Mesenchymal stem cell (in vitro differentiated cells and primary cell): ENCODE results near the gene TJP3.

Experiments used
- DNase-seq: peaks from one replicate; pipeline ENCODE4 v3.0.0-alpha.2; 2013
- H2AFZ ChIP-seq: one replicate; pipeline ENCODE4 v1.6.1; 2013; ENCODE audit warnings: low read depth, mild to moderate bottlenecking, control low read depth, inconsistent platforms, low read length, moderate library complexity
- H2AK5ac ChIP-seq: 2 replicates; pipeline ENCODE4 v1.6.1; 2013; ENCODE audit warnings: low read length, moderate library complexity, mild to moderate bottlenecking, inconsistent platforms; ENCODE audit not compliant: severe bottlenecking
- H2BK120ac ChIP-seq: one replicate; pipeline ENCODE4 v1.6.1; 2013; ENCODE audit warnings: low read depth, mild to moderate bottlenecking, inconsistent platforms, low read length, moderate library complexity
- H2BK12ac ChIP-seq, 2 experiments: one replicate each; pipeline ENCODE4 v1.6.1; 2013; ENCODE audit warnings: inconsistent platforms in 2 of 2, low read length in 2 of 2, mild to moderate bottlenecking in 2 of 2, moderate library complexity in 2 of 2, control low read depth in 1 of 2
- H2BK15ac ChIP-seq: one replicate; pipeline ENCODE4 v1.6.1; 2013; ENCODE audit warnings: mild to moderate bottlenecking, low read depth, inconsistent platforms; ENCODE audit not compliant: poor library complexity, severe bottlenecking
- H2BK5ac ChIP-seq: 2 replicates; pipeline ENCODE4 v1.6.1; 2013; ENCODE audit warnings: low read depth, mild to moderate bottlenecking, low read length, control low read depth, inconsistent platforms; ENCODE audit not compliant: poor library complexity, severe bottlenecking
- H3K14ac ChIP-seq, 2 experiments: one replicate each; pipeline ENCODE4 v1.6.1; 2013; ENCODE audit warnings: inconsistent platforms in 2 of 2, low read length in 2 of 2, control low read depth in 1 of 2, mild to moderate bottlenecking in 1 of 2, moderate library complexity in 1 of 2
- H3K18ac ChIP-seq, 2 experiments: one replicate each; pipeline ENCODE4 v1.6.1; 2013; ENCODE audit warnings: inconsistent platforms in 2 of 2, low read length in 2 of 2, control low read depth in 1 of 2, low read depth in 1 of 2, mild to moderate bottlenecking in 1 of 2
- H3K23ac ChIP-seq, 2 experiments: one replicate each; pipeline ENCODE4 v1.6.1; 2013; ENCODE audit warnings: inconsistent platforms in 2 of 2, low read length in 2 of 2, mild to moderate bottlenecking in 2 of 2, moderate library complexity in 2 of 2, control low read depth in 1 of 2
- H3K27ac ChIP-seq: 2 replicates; pipeline ENCODE4 v1.5.1; 2013; ENCODE audit warnings: mild to moderate bottlenecking, moderate library complexity, low read length, control low read depth, inconsistent platforms; ENCODE audit not compliant: poor library complexity, severe bottlenecking
- H3K27me3 ChIP-seq, 2 experiments: 2 replicates each; pipeline versions ENCODE4 v1.6.1 to v1.7.0; 2013; ENCODE audit warnings: low read length in 2 of 2, mild to moderate bottlenecking in 2 of 2, moderate library complexity in 2 of 2, control low read depth in 1 of 2, inconsistent platforms in 1 of 2; ENCODE audit not compliant: control insufficient read depth in 1 of 2, insufficient read depth in 1 of 2
- H3K36me3 ChIP-seq, 2 experiments: 2 replicates each; pipeline versions ENCODE4 v1.6.1 to v1.7.0; 2013; ENCODE audit warnings: low read length in 2 of 2, control low read depth in 1 of 2, inconsistent platforms in 1 of 2, low read depth in 1 of 2, mild to moderate bottlenecking in 1 of 2; ENCODE audit not compliant: insufficient read depth in 2 of 2, control insufficient read depth in 1 of 2
- H3K4ac ChIP-seq, 2 experiments: one replicate each; pipeline ENCODE4 v1.6.1; 2013; ENCODE audit warnings: inconsistent platforms in 2 of 2, low read length in 2 of 2, mild to moderate bottlenecking in 2 of 2, moderate library complexity in 2 of 2, control low read depth in 1 of 2, low read depth in 1 of 2
- H3K4me1 ChIP-seq: 2 replicates; pipeline ENCODE4 v1.6.1; 2013; ENCODE audit warnings: low read depth, low read length, control low read depth; ENCODE audit not compliant: control insufficient read depth, insufficient read depth
- H3K4me2 ChIP-seq: 2 replicates; pipeline ENCODE4 v1.6.1; 2013; ENCODE audit warnings: low read length, mild to moderate bottlenecking, inconsistent platforms; ENCODE audit not compliant: poor library complexity, severe bottlenecking
- H3K4me3 ChIP-seq, 2 experiments: 2 replicates each; pipeline versions ENCODE4 v1.5.1 to v1.7.0; 2013; ENCODE audit warnings: low read length in 2 of 2, mild to moderate bottlenecking in 2 of 2, control low read depth in 1 of 2, low read depth in 1 of 2; ENCODE audit not compliant: insufficient read depth in 1 of 2
- H3K79me1 ChIP-seq: replicated peaks from 2 replicates; pipeline ENCODE4 v1.6.1; 2013; ENCODE audit warnings: mild to moderate bottlenecking, control low read depth, low read length, inconsistent platforms; ENCODE audit not compliant: poor library complexity, severe bottlenecking
- H3K9ac ChIP-seq: 2 replicates; pipeline ENCODE4 v1.7.0; 2013; ENCODE audit warnings: mild to moderate bottlenecking, low read length, moderate library complexity
- H3K9me3 ChIP-seq: 2 replicates; pipeline ENCODE4 v1.7.0; 2013; ENCODE audit warnings: mild to moderate bottlenecking, low read length; ENCODE audit not compliant: control insufficient read depth
- H4K8ac ChIP-seq: one replicate; pipeline ENCODE4 v1.6.1; 2013; ENCODE audit warnings: inconsistent platforms, mild to moderate bottlenecking, low read length, moderate library complexity
- H4K91ac ChIP-seq: one replicate; pipeline ENCODE4 v1.6.1; 2013; ENCODE audit warnings: mild to moderate bottlenecking, low read length, inconsistent platforms
- WGBS: methylation state at CpG from one replicate; pipeline ENCODE4 v1.1.7; 2013; ENCODE audit warnings: mixed read lengths; 5-methylcytosine and 5-hydroxymethylcytosine counted together

Gene TJP3

DNA sequence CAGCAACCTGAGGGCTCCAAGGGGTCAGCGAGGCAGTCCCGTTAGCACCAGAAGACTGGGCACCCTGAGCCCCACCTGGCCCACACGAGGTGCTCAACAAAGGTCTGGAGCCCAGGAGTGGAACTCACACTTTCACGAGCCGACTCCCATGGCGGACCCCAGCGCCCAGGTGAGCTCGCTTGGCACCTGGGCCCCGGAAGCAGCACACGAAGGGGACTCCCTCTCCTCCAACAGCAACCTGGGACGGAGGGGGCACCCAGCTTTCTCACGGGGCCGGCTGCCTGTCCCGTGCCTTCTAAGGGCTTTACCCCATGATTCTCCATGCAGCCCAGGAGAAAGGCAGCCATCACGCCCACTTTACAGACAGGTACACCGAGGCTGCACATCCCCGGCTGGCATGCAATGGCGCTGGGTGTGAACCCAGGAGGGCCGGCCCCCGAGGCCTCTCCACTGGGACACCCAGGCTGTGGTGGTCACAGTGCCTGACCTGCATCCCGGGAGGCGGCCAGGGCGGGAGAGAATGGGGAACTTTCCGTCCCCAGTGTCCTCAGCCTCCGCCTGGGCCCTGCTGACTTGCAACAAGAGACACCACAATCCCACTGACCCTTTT lies 13.0 kb upstream of the TJP3 start:
- no peak overlapping the region for H4K8ac ChIP-seq
- H3K9ac ChIP-seq, result no peak overlapping the region
- H3K36me3 ChIP-seq, result peaks cover 3 to 72% of the 10 kb centered on the region in 2 experiments
- no peak overlapping the region for H3K23ac ChIP-seq
- no peak overlapping the region for H3K4me3 ChIP-seq
- no peak overlapping the region for H2BK12ac ChIP-seq
- no peak overlapping the region for H2AK5ac ChIP-seq
- no peak overlapping the region for H3K4ac ChIP-seq
- H2BK15ac ChIP-seq, result no peak overlapping the region
- H4K91ac ChIP-seq, result no peak overlapping the region
- no peak overlapping the region for H3K4me2 ChIP-seq
- no peak overlapping the region for H3K14ac ChIP-seq
- H2AFZ ChIP-seq, result no peak overlapping the region
- no peak overlapping the region for H3K18ac ChIP-seq
- H2BK5ac ChIP-seq, result no peak overlapping the region
- H3K27me3 ChIP-seq, result no peaks in the 10 kb centered on the region
- H3K79me1 ChIP-seq, result no peaks in the 10 kb centered on the region
- no peak overlapping the region for H3K27ac ChIP-seq
- H2BK120ac ChIP-seq, result no peak overlapping the region
- peaks cover 53% of the 10 kb centered on the region for H3K4me1 ChIP-seq
- no peak for DNase-seq
- no peaks in the 10 kb centered on the region for H3K9me3 ChIP-seq
- WGBS, result 97% methylated on average over 25 of the region's 25 CpGs

GRCh38 chr19:3695986-3696659 lies 12.1 kb upstream of the TJP3 start:
- no peak overlapping the region for H3K4me3 ChIP-seq
- no peak overlapping the region for H3K9ac ChIP-seq
- peaks cover 0 to 66% of the 10 kb centered on the region in 2 experiments for H3K36me3 ChIP-seq
- H3K27me3 ChIP-seq, result no peaks in the 10 kb centered on the region
- 94% methylated on average over 23 of the region's 23 CpGs for WGBS
- H3K9me3 ChIP-seq, result no peaks in the 10 kb centered on the region
- H2BK12ac ChIP-seq, result no peak overlapping the region
- DNase-seq, result no peak
- no peaks in the 10 kb centered on the region for H3K79me1 ChIP-seq
- H2AK5ac ChIP-seq, result no peak overlapping the region
- H3K4ac ChIP-seq, result no peak overlapping the region
- peaks cover 53% of the 10 kb centered on the region for H3K4me1 ChIP-seq
- no peak overlapping the region for H2BK120ac ChIP-seq
- H3K27ac ChIP-seq, result no peak overlapping the region
- no peak overlapping the region for H3K23ac ChIP-seq
- peak overlapping the region; percentile 31 for H4K91ac ChIP-seq
- H3K14ac ChIP-seq, result no peak overlapping the region
- no peak overlapping the region for H3K18ac ChIP-seq
- H2BK15ac ChIP-seq, result no peak overlapping the region
- no peak overlapping the region for H2AFZ ChIP-seq
- H4K8ac ChIP-seq, result no peak overlapping the region
- H2BK5ac ChIP-seq, result no peak overlapping the region
- no peak overlapping the region for H3K4me2 ChIP-seq

DNA sequence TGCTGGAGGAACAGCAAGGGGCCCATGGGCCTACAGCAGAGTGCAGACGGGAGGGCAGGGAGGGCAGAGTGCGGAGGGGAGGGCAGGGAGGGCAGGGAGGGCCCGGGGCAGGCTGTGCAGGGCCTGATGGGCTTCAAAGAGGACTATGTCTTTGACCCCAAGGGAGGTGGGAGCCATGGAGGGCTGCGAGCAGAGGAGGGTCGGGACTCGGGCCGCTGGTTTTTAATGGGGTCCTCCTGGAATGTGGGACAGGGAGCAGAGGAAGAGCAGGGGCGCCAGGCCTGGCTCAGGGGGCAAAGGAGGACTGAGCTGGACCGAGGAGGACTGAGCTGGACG lies 11.6 kb upstream of the TJP3 start:
- no peak for DNase-seq
- Histone ChIP-seq H2BK12ac (no peak overlapping the region), H3K14ac (peak overlapping the region in 1 of 2 experiments; percentile 56), H3K4me1 (peaks cover 51% of the 10 kb centered on the region), H3K9ac (no peak overlapping the region), H2BK15ac (no peak overlapping the region), H3K4me2 (no peak overlapping the region), H2BK120ac (no peak overlapping the region), H2BK5ac (no peak overlapping the region), H3K4ac (no peak overlapping the region), H3K9me3 (no peaks in the 10 kb centered on the region), H2AFZ (no peak overlapping the region), H4K91ac (no peak overlapping the region), H3K27me3 (no peaks in the 10 kb centered on the region), H3K18ac (no peak overlapping the region), H2AK5ac (no peak overlapping the region), H3K36me3 (peaks cover 0 to 61% of the 10 kb centered on the region in 2 experiments), H3K27ac (no peak overlapping the region), H3K4me3 (no peak overlapping the region), H3K23ac (no peak overlapping the region), H4K8ac (no peak overlapping the region), H3K79me1 (no peaks in the 10 kb centered on the region)
- 97% methylated on average over 10 of the region's 10 CpGs for WGBS

GRCh38 chr19:3697094-3697493 lies 11.1 kb upstream of the TJP3 start:
- no peak overlapping the region for H4K8ac ChIP-seq
- H3K27ac ChIP-seq, result no peak overlapping the region
- H4K91ac ChIP-seq, result no peak overlapping the region
- H3K4me1 ChIP-seq, result peaks cover 47% of the 10 kb centered on the region
- no peak overlapping the region for H3K9ac ChIP-seq
- H3K9me3 ChIP-seq, result no peaks in the 10 kb centered on the region
- H3K4ac ChIP-seq, result no peak overlapping the region
- H2BK120ac ChIP-seq, result no peak overlapping the region
- H3K4me3 ChIP-seq, result no peak overlapping the region
- H2AFZ ChIP-seq, result no peak overlapping the region
- H2BK12ac ChIP-seq, result peak overlapping the region in 1 of 2 experiments; percentile 68
- peak overlapping the region in 1 of 2 experiments; percentile 56 for H3K14ac ChIP-seq
- no peak overlapping the region for H3K23ac ChIP-seq
- H3K18ac ChIP-seq, result no peak overlapping the region
- H2AK5ac ChIP-seq, result no peak overlapping the region
- H3K79me1 ChIP-seq, result no peaks in the 10 kb centered on the region
- peak overlapping the region; percentile 33 for H2BK15ac ChIP-seq
- H2BK5ac ChIP-seq, result no peak overlapping the region
- WGBS, result 98% methylated on average over 30 of the region's 30 CpGs
- H3K27me3 ChIP-seq, result no peaks in the 10 kb centered on the region
- no peak overlapping the region for H3K4me2 ChIP-seq
- no peak for DNase-seq
- H3K36me3 ChIP-seq, result peaks cover 0 to 56% of the 10 kb centered on the region in 2 experiments
